Stimulated activated CD8-positive, alpha-beta memory T cell treated with anti-CD3 and anti-CD28 coated beads, Interleukin-2, amount 100 ng/mL, for 48 hours (primary cell): Measurements from ENCODE around the gene ZNF778.

Source experiments
- DNase-seq, 2 donors: peaks; one replicate each; pipeline ENCODE4 v3.0.0-alpha.2; 2020; ENCODE audit warnings: low read depth in 2 of 2

The ZNF778 gene

GRCh38 chr16:89275837-89276720, 58.6 kb downstream of the ZNF778 start:
- no peak for DNase-seq

- DNase-seq, result no peak
Measured at GRCh38 chr16:89277049-89277448, 59.5 kb downstream of the ZNF778 start.

- DNase-seq, result no peak
Measured at GRCh38 chr16:89277641-89278341, 60.3 kb downstream of the ZNF778 start.

- DNase-seq, result no peak
Measured at GRCh38 chr16:89278441-89279240, 61.1 kb downstream of the ZNF778 start.

GRCh38 chr16:89279666-89280481, 62.4 kb downstream of the ZNF778 start:
- no peak for DNase-seq

GRCh38 chr16:89280546-89281188, 63.2 kb downstream of the ZNF778 start:
- no peak for DNase-seq

- no peak for DNase-seq
Measured at GRCh38 chr16:89281189-89281577, 63.7 kb downstream of the ZNF778 start.

- no peak for DNase-seq
Measured at GRCh38 chr16:89281829-89282228, 64.3 kb downstream of the ZNF778 start.

GRCh38 chr16:89282523-89282922, 65.0 kb downstream of the ZNF778 start:
- no peak for DNase-seq

GRCh38 chr16:89283449-89283848, 65.9 kb downstream of the ZNF778 start:
- no peak for DNase-seq

GRCh38 chr16:89285381-89285780, 67.9 kb downstream of the ZNF778 start:
- DNase-seq, result no peak

- DNase-seq, result no peak
Measured at GRCh38 chr16:89286096-89286495, 68.6 kb downstream of the ZNF778 start.
